GM12878 (cell line): ENCODE measurements around the gene SMCO1. TPM values are rescaled to one million over a fixed set of nuclear protein-coding genes. Genes with fewer than 3 reads are reported as not detected.

Source experiments
- CBX5 ChIP-seq: sonication (generic); IDR thresholded peaks from 2 replicates; pipeline ENCODE4 v1.6.1; 2016; ENCODE audit warnings: low read depth, moderate library complexity, mild to moderate bottlenecking, inconsistent platforms
- NFYB ChIP-seq: IDR thresholded peaks from 2 replicates; pipeline ENCODE4 v1.6.1; 2011; ENCODE audit warnings: low read depth, mild to moderate bottlenecking, low read length, improper control_type of control experiment, moderate library complexity; ENCODE audit not compliant: insufficient read depth
- NR2C1 ChIP-seq: fragments of 450-650 bp; IDR thresholded peaks from 2 replicates; pipeline ENCODE4 v1.6.1; 2017; ENCODE audit warnings: antibody characterized with exemption, mild to moderate bottlenecking, moderate library complexity
- POLR2AphosphoS2 ChIP-seq: IDR thresholded peaks from 2 replicates; pipeline ENCODE4 v1.6.1; 2011; ENCODE audit warnings: low read depth, mild to moderate bottlenecking, low read length, improper control_type of control experiment, moderate library complexity
- SMAD5 ChIP-seq: IDR thresholded peaks from 2 replicates; pipeline ENCODE4 v1.6.1; 2016; ENCODE audit warnings: antibody characterized with exemption, low read depth
- TCF12 ChIP-seq: IDR thresholded peaks from 2 replicates; pipeline ENCODE4 v1.6.1; 2011; ENCODE audit warnings: low read depth, mild to moderate bottlenecking, low read length
- ZNF207 ChIP-seq: fragments of 450-650 bp; IDR thresholded peaks from 2 replicates; pipeline ENCODE4 v1.6.1; 2014; ENCODE audit warnings: antibody characterized with exemption, mild to moderate bottlenecking, borderline replicate concordance
- polyA plus RNA-seq, 11 experiments: library from polyadenylated mRNA; depleted of rRNA in 4 of 11; unstranded in 6 of 11; stranded (reverse) in 5 of 11; fragments of >200 nt; fragmentation: Nextera tagmentation in 4 of 11; fragmentation: Illumina TruSeq in 1 of 11; extraction: Ambion mirVana in 4 of 11; extraction: Trizol in 1 of 11; gene quantifications; 1 replicate in 1 of 11; 2 replicates in 10 of 11; pipeline versions ENCODE4 v1.2.1 to v1.2.3, GENCODE V29; 2011 to 2016; ENCODE audit warnings: inconsistent platforms in 2 of 11, missing spikeins in 2 of 11, low read depth in 1 of 11
- total RNA-seq, 4 experiments: library from RNA; depleted of rRNA in 3 of 4; stranded (reverse); fragments of >200 nt in 3 of 4; fragmentation: Illumina TruSeq in 1 of 4; extraction: Trizol in 1 of 4; gene quantifications; 2 replicates each; pipeline versions ENCODE4 v1.2.1 to v1.2.3, GENCODE V29; 2013 to 2021
- TF ChIP-seq, protein P1 (sequence below): fragments of 450-650 bp; formaldehyde crosslinking; IDR thresholded peaks from 2 replicates; pipeline ENCODE4 v1.4.0; 2020; ENCODE audit warnings: mild to moderate bottlenecking, moderate library complexity
- TF ChIP-seq, protein P2 (sequence below): IDR thresholded peaks from 2 replicates; pipeline ENCODE4 v1.6.1; 2011; ENCODE audit warnings: low read depth, low read length, improper control_type of control experiment, borderline replicate concordance

SMCO1 gene
- total and polyA plus RNA-seq, 10 of the 15 experiments (the other 5 are each of a cell fraction or from before 2014, with no cell fraction given) = 0.05 TPM; not detected in 9

GRCh38 chr3:196492080-196492479 lies 23.1 kb downstream of the SMCO1 start (continued):
- TF ChIP-seq ZNF207 (no peak), SMAD5 (no peak), CBX5 (no peak), TCF12 (no peak), NR2C1 (no peak), NFYB (no peak), POLR2AphosphoS2 (no peak)
- TF ChIP-seq, protein P1, sequence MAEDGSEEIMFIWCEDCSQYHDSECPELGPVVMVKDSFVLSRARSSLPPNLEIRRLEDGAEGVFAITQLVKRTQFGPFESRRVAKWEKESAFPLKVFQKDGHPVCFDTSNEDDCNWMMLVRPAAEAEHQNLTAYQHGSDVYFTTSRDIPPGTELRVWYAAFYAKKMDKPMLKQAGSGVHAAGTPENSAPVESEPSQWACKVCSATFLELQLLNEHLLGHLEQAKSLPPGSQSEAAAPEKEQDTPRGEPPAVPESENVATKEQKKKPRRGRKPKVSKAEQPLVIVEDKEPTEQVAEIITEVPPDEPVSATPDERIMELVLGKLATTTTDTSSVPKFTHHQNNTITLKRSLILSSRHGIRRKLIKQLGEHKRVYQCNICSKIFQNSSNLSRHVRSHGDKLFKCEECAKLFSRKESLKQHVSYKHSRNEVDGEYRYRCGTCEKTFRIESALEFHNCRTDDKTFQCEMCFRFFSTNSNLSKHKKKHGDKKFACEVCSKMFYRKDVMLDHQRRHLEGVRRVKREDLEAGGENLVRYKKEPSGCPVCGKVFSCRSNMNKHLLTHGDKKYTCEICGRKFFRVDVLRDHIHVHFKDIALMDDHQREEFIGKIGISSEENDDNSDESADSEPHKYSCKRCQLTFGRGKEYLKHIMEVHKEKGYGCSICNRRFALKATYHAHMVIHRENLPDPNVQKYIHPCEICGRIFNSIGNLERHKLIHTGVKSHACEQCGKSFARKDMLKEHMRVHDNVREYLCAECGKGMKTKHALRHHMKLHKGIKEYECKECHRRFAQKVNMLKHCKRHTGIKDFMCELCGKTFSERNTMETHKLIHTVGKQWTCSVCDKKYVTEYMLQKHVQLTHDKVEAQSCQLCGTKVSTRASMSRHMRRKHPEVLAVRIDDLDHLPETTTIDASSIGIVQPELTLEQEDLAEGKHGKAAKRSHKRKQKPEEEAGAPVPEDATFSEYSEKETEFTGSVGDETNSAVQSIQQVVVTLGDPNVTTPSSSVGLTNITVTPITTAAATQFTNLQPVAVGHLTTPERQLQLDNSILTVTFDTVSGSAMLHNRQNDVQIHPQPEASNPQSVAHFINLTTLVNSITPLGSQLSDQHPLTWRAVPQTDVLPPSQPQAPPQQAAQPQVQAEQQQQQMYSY = no peak
- TF ChIP-seq, protein P2, sequence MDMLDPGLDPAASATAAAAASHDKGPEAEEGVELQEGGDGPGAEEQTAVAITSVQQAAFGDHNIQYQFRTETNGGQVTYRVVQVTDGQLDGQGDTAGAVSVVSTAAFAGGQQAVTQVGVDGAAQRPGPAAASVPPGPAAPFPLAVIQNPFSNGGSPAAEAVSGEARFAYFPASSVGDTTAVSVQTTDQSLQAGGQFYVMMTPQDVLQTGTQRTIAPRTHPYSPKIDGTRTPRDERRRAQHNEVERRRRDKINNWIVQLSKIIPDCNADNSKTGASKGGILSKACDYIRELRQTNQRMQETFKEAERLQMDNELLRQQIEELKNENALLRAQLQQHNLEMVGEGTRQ = no peak
